MM.1S (cell line): ENCODE measurements around the gene CAPN11.

ENCODE experiments used
- CTCF ChIP-seq: fragments of 300-600 bp; sonication (generic); IDR thresholded peaks from 2 replicates; pipeline ENCODE4 v1.5.1; 2016; ENCODE audit warnings: antibody characterized with exemption, low read length, mixed read lengths
- EZH2 ChIP-seq: fragments of 300-600 bp; sonication (generic); optimal IDR thresholded peaks from 2 replicates; pipeline ENCODE3; 2017; ENCODE audit warnings: low read depth, mild to moderate bottlenecking, antibody characterized with exemption, low read length, mixed read lengths

GRCh38 chr6:44229376-44230033 lies 70.9 kb downstream of the CAPN11 start:
- TF ChIP-seq EZH2 (no peak), CTCF (no peak)
